ENCODE measurements around the gene CDS2.

CDS2 gene

GRCh38 chr20:5150226-5151076 lies 23.6 kb downstream of the CDS2 start:
- DNase-seq (ENCODE audit: low read depth in 1 of 2, low spot score in 1 of 2), result no peak

GRCh38 chr20:5153152-5153467 lies 26.3 kb downstream of the CDS2 start:
- DNase-seq (ENCODE audit: low read depth in 1 of 2, low spot score in 1 of 2), result no peak

- DNase-seq (ENCODE audit: low read depth in 1 of 2, low spot score in 1 of 2), result no peak
Observed at GRCh38 chr20:5153612-5154542, 27.1 kb downstream of the CDS2 start.

GRCh38 chr20:5154543-5154925 lies 27.7 kb downstream of the CDS2 start:
- DNase-seq (ENCODE audit: low read depth in 1 of 2, low spot score in 1 of 2), result no peak

- no peak for DNase-seq (ENCODE audit: low read depth in 1 of 2, low spot score in 1 of 2)
Observed at GRCh38 chr20:5155404-5155803, 28.6 kb downstream of the CDS2 start.

GRCh38 chr20:5156675-5157448 lies 30.1 kb downstream of the CDS2 start:
- DNase-seq (ENCODE audit: low read depth in 1 of 2, low spot score in 1 of 2), result no peak

- no peak for DNase-seq (ENCODE audit: low read depth in 1 of 2, low spot score in 1 of 2)
Observed at GRCh38 chr20:5159928-5160327, 33.1 kb downstream of the CDS2 start.

- DNase-seq (ENCODE audit: low read depth in 1 of 2, low spot score in 1 of 2), result no peak
Observed at GRCh38 chr20:5160882-5161281, 34.1 kb downstream of the CDS2 start.

GRCh38 chr20:5161536-5162164 lies 34.8 kb downstream of the CDS2 start:
- DNase-seq (ENCODE audit: low read depth in 1 of 2, low spot score in 1 of 2), result no peak

- no peak for DNase-seq (ENCODE audit: low read depth in 1 of 2, low spot score in 1 of 2)
Observed at GRCh38 chr20:5164645-5165625, 38.1 kb downstream of the CDS2 start.

GRCh38 chr20:5168651-5169396 lies 42.0 kb downstream of the CDS2 start:
- DNase-seq (ENCODE audit: low read depth in 1 of 2, low spot score in 1 of 2), result no peak

- no peak for DNase-seq (ENCODE audit: low read depth in 1 of 2, low spot score in 1 of 2)
Observed at GRCh38 chr20:5170341-5170740, 43.5 kb downstream of the CDS2 start.

- DNase-seq (ENCODE audit: low read depth in 1 of 2, low spot score in 1 of 2), result no peak
Observed at GRCh38 chr20:5171064-5171789, 44.4 kb downstream of the CDS2 start.

- no peak for DNase-seq (ENCODE audit: low read depth in 1 of 2, low spot score in 1 of 2)
Observed at GRCh38 chr20:5171790-5172164, 45.0 kb downstream of the CDS2 start.

GRCh38 chr20:5172167-5172601 lies 45.4 kb downstream of the CDS2 start:
- no peak for DNase-seq (ENCODE audit: low read depth in 1 of 2, low spot score in 1 of 2)

GRCh38 chr20:5172903-5173463 lies 46.2 kb downstream of the CDS2 start:
- no peak for DNase-seq (ENCODE audit: low read depth in 1 of 2, low spot score in 1 of 2)

- DNase-seq (ENCODE audit: low read depth in 1 of 2, low spot score in 1 of 2), result no peak
Observed at GRCh38 chr20:5173751-5174150, 46.9 kb downstream of the CDS2 start.

GRCh38 chr20:5177071-5177470 lies 50.3 kb downstream of the CDS2 start:
- no peak for DNase-seq (ENCODE audit: low read depth in 1 of 2, low spot score in 1 of 2)
